ENCODE data around the gene TMEM151A. TPM values are rescaled to one million over a fixed set of nuclear protein-coding genes. Genes with fewer than 3 reads are reported as not detected.

Gene TMEM151A
- total RNA-seq, 2 experiments from 2014 or later, result 0.11 to 0.14 TPM

DNA sequence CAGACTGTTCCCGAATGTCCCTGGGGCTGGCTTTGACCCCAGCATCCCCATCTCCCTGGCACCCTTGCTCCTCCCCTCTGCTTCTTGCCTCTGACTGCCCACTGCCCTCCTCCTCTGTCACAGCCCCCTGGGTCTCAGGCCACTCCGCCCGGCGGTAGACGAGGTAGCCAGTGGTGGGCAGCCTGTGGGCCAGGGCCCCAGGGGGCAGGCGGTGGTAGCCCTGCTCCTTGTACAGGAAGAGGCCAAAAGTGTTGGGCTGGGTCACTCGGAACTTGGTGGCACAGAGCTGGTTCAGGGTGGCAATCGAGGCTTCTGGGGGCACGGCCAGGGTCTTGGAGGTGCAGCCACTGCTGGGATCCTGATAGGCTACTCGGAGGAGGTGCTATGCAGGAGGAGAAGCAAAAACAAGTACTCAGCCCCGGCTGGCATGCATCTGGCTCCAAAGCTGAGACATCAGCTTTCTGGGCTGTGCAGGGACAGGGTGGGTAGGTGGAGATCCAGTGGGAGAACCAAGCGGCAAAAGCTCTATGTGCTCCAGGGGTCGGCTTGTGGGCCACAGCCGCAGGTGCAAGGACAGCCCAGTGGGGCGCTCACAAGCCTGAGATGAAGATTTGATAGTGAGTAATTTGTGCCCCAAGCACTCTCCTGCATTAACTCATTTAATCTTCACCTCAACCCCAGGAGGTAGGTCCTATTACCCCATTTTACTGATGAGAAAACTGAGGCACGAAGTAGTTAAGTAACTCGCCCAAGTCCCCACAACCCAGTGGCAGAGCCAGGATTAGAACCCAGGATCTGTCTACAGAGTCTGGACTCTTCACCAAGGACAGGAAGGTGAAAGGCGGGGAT is 40.9 kb downstream of the TMEM151A start:
- Histone ChIP-seq H3K36me3 (ENCODE audit: insufficient read depth, low read length) (peaks cover 6% of the 10 kb centered on the region), H3K27me3 (ENCODE audit: control insufficient read depth in 1 of 2, insufficient read depth in 2 of 2, low read length in 2 of 2) (no peaks in the 10 kb centered on the region), H3K27ac (ENCODE audit: low read depth in 1 of 2, low read length in 2 of 2) (no peak overlapping the region), H3K4me1 (ENCODE audit: insufficient read depth, low read length) (peaks cover 45% of the 10 kb centered on the region), H3K4me3 (ENCODE audit: low read length) (no peak overlapping the region), H3K9me3 (ENCODE audit: control insufficient read depth in 1 of 2, insufficient read depth in 1 of 2, low read length in 2 of 2) (no peaks in the 10 kb centered on the region)
- TF ChIP-seq, protein P1, sequence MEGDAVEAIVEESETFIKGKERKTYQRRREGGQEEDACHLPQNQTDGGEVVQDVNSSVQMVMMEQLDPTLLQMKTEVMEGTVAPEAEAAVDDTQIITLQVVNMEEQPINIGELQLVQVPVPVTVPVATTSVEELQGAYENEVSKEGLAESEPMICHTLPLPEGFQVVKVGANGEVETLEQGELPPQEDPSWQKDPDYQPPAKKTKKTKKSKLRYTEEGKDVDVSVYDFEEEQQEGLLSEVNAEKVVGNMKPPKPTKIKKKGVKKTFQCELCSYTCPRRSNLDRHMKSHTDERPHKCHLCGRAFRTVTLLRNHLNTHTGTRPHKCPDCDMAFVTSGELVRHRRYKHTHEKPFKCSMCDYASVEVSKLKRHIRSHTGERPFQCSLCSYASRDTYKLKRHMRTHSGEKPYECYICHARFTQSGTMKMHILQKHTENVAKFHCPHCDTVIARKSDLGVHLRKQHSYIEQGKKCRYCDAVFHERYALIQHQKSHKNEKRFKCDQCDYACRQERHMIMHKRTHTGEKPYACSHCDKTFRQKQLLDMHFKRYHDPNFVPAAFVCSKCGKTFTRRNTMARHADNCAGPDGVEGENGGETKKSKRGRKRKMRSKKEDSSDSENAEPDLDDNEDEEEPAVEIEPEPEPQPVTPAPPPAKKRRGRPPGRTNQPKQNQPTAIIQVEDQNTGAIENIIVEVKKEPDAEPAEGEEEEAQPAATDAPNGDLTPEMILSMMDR (IDR thresholded peaks at IDR 0.05), result no peak
- ChIA-PET POLR2A (no interaction called here), CTCF (interaction anchor here (4.0 kb wide), 1 partner anchor 20 kb away, joined by 30 read pairs; no protein-coding TSS in a partner anchor)
- Mint-ChIP-seq H3K36me3 (ENCODE audit: low read depth) (peaks cover 9% of the 10 kb centered on the region), H3K27me3 (no peaks in the 10 kb centered on the region), H3K9me3 (no peaks in the 10 kb centered on the region), H3K4me3 (no peak overlapping the region), H3K4me1 (ENCODE audit: low read depth) (peaks cover 31% of the 10 kb centered on the region), H3K27ac (no peak overlapping the region)
- ATAC-seq (ENCODE audit: poor library complexity), result no peak
- peak in 1 of 14 experiments; percentile 16 for DNase-seq
- intact Hi-C loops (cut with DNase I, micrococcal nuclease), result no loop called here

DNA sequence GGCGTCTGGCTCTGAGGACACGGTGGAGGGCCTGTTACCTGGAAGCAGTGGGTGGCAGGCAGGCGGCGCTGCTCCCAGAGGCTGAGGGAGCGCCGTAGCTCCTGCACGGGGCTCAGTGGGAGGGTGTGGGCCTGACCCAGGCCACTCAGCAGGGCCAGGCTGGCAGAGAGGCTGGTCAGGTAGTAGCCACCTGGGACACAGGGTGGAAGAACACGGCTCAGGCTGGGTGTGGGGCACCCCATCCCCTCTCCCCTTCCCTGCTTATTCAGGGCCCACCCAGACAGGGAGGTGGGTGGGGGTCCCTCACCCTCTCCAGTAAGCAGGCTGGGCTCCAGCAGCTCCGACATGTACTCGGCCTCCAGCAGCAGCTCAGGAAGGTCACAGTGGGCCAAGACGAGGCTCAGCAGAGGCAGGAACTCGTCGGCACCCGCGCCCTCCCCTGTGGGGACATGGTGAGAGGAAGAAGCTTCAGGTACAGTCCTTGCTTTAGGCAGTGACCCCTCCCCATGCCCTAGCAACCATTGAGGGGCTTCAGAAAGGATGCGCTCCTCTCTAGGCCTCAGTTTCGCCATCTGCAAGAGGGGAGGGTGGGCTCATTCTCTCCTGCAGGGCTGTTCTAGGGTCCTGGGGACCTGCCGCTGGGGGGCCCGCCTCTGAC is 41.7 kb downstream of the TMEM151A start:
- ChIA-PET POLR2A (interaction anchor here (0.6 kb wide), 1 partner anchor 1110 kb away, joined by 3 read pairs; no protein-coding TSS in a partner anchor), CTCF (interaction anchor here (1.0 kb wide), 1 partner anchor 55 kb away, joined by 4 read pairs; no protein-coding TSS in a partner anchor)
- peak in 1 of 14 experiments; percentile 18 for DNase-seq
- Histone ChIP-seq H3K27me3 (ENCODE audit: control insufficient read depth in 1 of 2, insufficient read depth in 2 of 2, low read length in 2 of 2) (no peaks in the 10 kb centered on the region), H3K4me1 (ENCODE audit: insufficient read depth, low read length) (peaks cover 37% of the 10 kb centered on the region), H3K27ac (ENCODE audit: low read depth in 1 of 2, low read length in 2 of 2) (no peak overlapping the region), H3K36me3 (ENCODE audit: insufficient read depth, low read length) (peaks cover 12% of the 10 kb centered on the region), H3K4me3 (ENCODE audit: low read length) (no peak overlapping the region), H3K9me3 (ENCODE audit: control insufficient read depth in 1 of 2, insufficient read depth in 1 of 2, low read length in 2 of 2) (no peaks in the 10 kb centered on the region)
- intact Hi-C loops (cut with DNase I, micrococcal nuclease), result no loop called here
- H3K4me1 Mint-ChIP-seq (ENCODE audit: low read depth), result peaks cover 23% of the 10 kb centered on the region
- TF ChIP-seq, protein P1 (IDR thresholded peaks at IDR 0.05), result no peak
- no peak overlapping the region for H3K27ac Mint-ChIP-seq
- H3K27me3 Mint-ChIP-seq, result no peaks in the 10 kb centered on the region
- peaks cover 9% of the 10 kb centered on the region for H3K36me3 Mint-ChIP-seq (ENCODE audit: low read depth)
- H3K9me3 Mint-ChIP-seq, result no peaks in the 10 kb centered on the region
- no peak for ATAC-seq (ENCODE audit: poor library complexity)
- H3K4me3 Mint-ChIP-seq, result no peak overlapping the region

DNA sequence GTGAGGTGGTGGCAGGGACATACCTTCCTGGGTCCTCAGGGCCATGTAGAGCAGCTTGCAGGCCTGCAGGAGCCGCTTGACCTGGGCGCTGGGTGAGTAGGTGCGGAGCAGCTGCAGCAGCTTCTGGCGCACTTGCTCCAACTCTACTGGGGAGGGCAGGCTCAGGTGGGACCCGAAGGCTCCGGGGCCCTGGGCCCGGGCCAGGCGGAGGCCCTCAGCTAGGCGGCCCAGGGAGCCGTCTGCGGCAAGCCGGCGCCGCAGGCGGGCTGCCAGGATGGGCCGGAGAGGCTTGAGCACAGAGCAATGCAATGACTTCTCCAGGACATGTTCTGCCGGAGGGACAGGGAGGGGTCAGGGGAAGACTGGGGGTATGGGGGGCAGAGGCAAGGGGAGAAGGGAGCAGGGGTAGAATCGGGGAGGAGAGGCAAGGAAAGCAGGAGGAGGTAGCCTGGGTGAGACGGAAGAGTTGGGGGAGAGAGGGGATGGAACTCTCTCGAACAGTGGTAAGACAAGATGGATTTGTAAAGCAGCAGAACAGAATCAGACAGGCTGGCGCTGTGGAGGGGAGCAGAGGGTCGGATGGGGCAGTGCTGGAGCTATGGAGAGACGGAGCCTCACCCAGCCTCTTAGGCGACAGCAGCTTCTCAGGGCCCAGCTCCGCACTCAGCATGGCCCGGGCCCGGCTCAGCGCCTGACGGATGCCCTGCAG is 42.4 kb downstream of the TMEM151A start:
- TF ChIP-seq, protein P1 (IDR thresholded peaks at IDR 0.05), result no peak
- Histone ChIP-seq H3K27ac (ENCODE audit: low read depth in 1 of 2, low read length in 2 of 2) (no peak overlapping the region), H3K9me3 (ENCODE audit: control insufficient read depth in 1 of 2, insufficient read depth in 1 of 2, low read length in 2 of 2) (no peaks in the 10 kb centered on the region), H3K4me1 (ENCODE audit: insufficient read depth, low read length) (peaks cover 30% of the 10 kb centered on the region), H3K4me3 (ENCODE audit: low read length) (no peak overlapping the region), H3K36me3 (ENCODE audit: insufficient read depth, low read length) (peaks cover 17% of the 10 kb centered on the region), H3K27me3 (ENCODE audit: control insufficient read depth in 1 of 2, insufficient read depth in 2 of 2, low read length in 2 of 2) (no peaks in the 10 kb centered on the region)
- DNase-seq, result peak in 1 of 14 experiments; percentile 25
- ATAC-seq (ENCODE audit: poor library complexity), result no peak
- peaks cover 19% of the 10 kb centered on the region for H3K4me1 Mint-ChIP-seq (ENCODE audit: low read depth)
- H3K4me3 Mint-ChIP-seq, result no peak overlapping the region
- H3K36me3 Mint-ChIP-seq (ENCODE audit: low read depth), result peaks cover 15% of the 10 kb centered on the region
- ChIA-PET POLR2A (interaction anchor here (0.6 to 3.0 kb wide), 2 partner anchors 11 to 1111 kb away, joined by 3 to 16 read pairs; partner anchors contain the start of gene BRMS1), CTCF (interaction anchor here (1.0 kb wide), 1 partner anchor 55 kb away, joined by 4 read pairs; no protein-coding TSS in a partner anchor)
- intact Hi-C loops (cut with DNase I, micrococcal nuclease), result no loop called here
- H3K27me3 Mint-ChIP-seq, result no peaks in the 10 kb centered on the region
- H3K9me3 Mint-ChIP-seq, result no peaks in the 10 kb centered on the region
- no peak overlapping the region for H3K27ac Mint-ChIP-seq
